Activated naive CD4-positive, alpha-beta T cell (primary cell): Measurements from ENCODE around the gene HPCAL1.

Experiments used
- DNase-seq, 4 experiments: peaks; one replicate each; lab custom pipeline; 2025; lab: John Stamatoyannopoulos, UW

The HPCAL1 gene

DNA sequence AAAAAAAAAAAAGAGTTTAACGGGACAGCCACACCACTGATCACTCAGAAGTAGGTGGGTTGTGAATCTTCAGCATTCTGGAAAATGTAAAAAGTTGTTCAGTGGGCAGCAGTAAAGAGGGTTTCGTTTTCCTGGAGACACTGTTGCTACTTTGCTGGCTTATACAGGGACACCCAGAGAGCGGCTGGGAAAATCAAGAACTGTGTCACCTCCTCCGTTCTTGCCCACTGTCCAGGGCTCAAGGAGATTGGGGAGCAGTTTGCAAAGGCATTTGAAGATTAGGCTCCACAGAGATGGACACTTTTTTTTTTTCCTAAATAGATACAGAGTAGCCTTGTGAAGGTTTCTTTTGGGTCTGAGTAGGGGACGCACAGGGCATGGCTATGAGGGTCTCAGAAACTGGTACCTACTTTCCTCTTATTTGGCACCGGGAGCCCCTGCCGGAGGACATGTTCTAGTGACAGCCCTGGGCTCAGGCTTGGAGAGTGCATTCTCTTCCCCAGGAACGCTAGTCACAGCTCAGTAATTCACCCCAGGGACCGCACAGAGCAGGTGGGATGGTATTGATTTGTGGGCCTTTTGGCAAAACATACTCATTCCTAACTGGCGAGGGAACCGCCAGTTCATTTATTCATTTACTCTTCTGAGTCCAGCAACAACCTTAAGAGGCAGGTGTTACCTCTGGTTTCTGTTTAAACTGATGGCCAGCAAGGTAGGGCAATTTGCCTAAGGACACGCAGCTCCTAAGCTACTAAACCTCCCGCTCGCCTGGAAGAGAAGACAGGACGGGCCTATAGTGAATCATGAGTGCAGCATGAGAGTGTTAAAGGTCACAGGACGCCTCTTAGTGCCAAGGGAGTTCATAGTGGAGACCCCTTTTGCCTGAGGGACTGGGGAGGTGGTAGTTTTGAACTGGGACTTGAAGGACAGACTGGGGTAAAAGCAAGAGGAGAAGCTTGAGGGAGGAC is 53.1 kb downstream of the HPCAL1 start:
- no peak for DNase-seq

DNA sequence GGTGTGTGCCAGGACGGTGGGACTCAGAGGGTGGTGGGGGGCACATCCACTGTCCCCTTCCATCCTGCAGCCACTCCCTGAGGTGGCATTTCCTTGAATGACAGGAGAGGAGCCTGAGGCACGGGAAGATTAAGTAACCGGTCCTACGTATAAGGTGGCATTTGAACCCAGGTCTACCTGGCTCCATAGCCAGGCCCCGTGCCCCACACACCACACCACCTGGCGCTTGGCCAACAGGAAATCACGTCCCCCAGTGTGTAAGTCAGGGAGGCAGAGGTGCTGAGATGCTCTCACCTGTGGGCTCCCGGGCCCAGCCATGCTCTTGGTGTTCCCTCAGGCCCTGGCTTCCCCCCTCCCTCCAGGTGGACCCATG is 53.7 kb downstream of the HPCAL1 start:
- no peak for DNase-seq

DNA sequence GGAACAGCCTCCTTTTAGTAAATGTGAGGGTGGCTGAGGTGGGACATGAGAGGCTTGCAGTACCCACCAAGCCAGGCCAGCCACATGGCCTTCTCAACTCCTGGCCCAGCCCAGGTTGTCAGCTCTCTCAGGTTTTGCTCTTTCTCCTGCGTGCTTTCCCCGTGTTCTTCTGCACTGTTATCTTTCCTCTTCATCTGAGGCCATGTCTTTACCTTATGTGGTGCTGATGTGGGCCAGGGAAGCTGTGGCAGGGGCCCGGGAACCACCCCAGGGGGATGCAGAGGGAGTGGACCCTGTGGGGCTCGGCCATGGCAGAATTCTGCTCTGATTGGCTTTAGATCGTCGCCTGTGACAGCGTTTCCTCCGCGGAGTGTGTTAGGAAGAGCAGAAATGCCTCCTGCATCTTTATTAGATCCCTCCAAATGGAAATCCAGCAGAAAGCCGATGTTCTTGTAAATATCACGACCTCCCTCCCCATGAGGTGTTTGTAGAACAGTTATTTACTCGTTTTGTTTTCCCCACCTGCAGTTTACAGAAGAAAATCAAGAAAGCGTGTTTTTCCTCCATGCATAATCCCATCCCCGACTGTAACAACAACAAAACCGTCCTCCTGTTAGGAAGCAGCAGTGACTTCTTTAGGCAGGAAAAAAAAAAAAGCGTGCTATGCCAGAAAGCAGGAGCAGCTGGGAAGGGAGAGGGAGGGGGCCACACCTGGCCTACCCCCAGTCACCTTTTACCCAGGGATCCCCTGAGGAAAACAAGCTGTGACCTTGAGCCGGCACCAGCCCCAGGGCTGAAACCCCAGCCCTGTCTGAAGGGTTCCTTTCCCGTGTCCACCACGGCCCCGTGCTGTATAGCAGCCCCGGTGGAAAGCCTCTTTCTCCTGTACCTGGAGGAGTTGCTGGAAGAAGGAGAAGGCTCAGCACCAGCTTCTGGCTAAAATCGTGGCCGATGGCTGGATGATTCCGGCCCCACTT is 54.8 kb downstream of the HPCAL1 start:
- DNase-seq, result no peak

DNA sequence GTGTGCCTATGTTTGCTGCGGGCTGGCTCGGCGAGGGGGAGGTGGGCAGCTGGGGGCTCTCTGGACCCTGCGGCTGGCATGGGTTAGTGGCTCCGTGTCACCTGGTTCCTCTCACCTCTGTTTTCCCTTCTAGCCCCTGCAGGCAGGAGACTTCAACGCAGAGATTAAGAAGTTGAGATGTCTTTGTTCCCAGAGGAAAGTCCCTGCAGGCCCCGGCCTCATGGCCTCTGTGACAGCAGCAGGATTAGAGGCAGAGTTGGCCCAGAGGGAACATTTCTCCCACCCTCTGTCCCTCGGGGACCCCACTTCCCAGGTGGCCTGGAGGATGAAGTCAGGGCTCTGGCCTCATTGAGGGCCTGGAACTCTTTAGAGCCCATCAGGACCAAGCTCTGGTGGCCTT is 56.5 kb downstream of the HPCAL1 start:
- DNase-seq, result no peak

DNA sequence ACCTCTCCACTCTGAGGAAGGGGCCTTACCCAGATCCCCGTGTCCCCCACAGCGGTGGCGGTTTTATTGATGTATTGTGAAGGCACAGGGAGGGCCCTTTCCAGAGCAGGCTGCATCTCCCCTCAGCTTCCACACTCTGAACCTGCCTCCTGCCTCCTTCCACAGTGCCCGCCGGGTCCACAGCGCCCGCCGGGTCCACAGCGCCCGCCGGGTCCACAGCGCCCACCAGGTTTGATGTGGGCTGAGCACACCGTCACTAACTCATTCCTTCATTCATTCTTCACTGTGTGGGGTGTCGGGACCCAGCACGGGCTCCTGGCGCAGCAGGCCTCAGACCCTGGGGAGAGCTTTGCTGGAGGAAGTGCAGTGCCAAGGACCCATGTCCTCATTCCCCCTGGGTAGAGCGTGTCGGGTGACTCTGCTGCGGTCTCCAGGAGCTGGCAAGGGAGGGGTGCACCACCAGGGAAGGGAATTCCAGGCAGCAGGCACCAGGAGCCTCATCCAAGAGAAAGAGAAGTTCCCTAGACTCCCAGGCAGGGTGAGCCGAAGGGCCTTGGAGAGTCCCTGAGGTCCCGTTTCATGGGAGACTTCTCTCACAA is 57.1 kb downstream of the HPCAL1 start:
- no peak for DNase-seq

DNA sequence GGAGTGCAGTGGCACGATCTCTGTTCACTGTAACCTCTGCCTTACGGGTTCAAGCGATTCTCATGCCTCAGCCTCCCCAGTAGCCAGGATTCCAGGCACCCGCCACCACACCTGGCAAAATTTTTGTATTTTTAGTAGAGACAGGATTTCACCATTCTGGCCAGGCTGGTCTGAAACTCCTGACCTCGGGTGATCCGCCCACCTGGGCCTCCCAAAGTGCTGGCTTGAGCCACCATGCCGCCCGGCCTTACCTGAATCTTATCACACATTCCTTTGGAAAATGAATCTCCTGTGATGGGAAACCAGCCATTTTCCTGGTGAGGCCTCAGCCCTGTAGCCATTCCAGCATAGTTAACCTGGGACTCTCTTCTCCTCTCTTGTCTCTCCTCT is 57.8 kb downstream of the HPCAL1 start:
- DNase-seq, result no peak

DNA sequence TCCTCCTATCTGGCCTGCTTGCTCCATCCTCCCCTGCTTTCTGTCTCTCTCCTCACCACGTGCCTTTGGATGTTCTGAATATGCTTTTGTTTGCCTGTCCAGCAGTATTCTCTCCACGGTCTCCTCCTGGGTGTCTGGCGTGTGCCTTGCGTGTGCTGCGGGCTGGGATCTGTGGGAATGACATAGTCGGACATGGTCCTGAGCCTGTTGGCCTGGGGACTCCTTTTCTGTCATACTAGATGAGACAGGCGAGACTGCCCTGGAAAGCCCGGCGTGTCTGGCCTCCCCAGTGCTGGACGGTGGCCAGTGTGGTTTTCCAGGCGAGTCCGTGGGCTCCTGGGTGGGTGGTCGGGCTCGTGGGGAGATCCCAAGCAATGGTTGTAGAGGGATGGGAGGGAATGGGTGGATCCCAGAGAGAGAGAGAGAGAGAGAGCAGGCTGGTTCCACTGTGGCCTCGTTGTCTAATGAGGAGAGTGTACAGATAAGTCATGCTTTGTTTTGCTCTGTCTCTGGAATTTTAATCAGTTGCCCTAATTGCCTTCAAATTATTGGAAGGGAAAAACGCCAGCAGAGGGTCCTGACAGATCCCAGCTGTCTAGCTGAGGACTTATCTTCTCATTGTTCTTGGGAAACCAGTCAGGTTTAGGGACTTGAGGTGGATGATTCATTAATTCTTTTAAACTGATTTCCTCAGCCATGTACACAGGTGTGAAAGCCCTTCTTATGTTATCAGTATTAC is 58.3 kb downstream of the HPCAL1 start:
- DNase-seq, result no peak

DNA sequence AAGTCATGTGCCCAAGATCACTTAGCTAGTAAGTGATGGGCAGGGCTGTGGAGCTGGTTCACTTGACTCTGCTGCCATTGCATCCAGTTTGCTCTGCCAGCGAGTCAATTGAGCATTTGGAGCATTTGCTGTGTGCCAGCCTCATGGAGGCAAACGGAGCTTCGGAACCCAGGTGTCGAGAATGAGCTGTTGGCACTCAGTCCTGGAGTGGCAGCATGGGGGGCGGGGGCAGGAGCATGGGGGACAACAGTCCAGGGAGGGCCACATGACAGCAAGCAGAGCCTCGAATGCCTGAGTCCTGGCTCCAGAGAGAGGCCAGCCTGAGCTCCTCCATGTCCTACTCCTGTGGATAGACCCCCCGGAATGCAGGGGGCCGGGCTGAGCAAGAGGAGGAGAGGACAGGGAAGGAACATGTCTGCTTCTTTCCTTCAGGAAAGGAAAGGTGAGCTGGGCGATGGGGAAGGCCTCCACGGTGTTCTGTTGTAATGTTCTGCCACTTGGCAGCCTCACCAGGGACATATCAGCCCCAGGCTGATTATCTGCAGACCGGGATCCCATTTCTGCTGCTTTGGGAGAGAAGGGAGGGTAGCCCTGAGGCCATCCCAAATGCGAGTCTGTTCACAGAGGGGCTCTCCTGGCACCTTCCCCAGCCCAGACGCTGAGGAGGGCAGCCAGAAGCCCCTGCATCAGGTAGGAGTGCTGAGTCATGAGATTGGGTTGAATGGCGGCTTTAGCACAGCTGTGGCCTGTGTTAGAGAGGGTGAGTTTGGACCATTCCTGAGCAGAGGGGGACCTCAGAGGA is 59.6 kb downstream of the HPCAL1 start:
- no peak for DNase-seq

DNA sequence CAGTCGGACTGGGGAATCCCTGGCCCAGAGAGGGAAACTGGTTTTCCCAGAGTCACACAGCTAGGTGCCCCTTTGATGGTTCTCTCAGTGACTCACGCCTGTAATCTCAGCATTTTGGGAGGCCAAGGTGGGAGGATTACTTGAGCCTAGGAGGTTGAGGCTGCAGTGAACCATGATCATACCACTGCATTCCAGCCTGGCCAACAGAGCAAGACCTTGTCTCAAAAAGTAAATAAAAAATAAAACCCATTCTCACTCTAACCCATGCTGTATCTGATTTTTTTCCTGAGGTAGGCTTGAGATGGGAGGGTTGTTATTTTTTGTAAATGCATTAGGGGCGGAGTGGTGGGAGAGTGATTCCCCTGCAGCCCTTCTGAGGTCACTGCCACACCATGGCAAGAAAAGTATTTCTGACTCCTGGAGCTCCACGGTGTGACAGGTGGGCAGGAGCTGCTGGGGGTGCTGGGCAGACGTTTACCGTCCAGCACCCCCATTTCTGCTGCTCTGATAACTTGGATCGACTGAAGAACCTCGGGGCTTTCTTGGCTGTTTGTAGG is 60.3 kb downstream of the HPCAL1 start:
- DNase-seq, result no peak

DNA sequence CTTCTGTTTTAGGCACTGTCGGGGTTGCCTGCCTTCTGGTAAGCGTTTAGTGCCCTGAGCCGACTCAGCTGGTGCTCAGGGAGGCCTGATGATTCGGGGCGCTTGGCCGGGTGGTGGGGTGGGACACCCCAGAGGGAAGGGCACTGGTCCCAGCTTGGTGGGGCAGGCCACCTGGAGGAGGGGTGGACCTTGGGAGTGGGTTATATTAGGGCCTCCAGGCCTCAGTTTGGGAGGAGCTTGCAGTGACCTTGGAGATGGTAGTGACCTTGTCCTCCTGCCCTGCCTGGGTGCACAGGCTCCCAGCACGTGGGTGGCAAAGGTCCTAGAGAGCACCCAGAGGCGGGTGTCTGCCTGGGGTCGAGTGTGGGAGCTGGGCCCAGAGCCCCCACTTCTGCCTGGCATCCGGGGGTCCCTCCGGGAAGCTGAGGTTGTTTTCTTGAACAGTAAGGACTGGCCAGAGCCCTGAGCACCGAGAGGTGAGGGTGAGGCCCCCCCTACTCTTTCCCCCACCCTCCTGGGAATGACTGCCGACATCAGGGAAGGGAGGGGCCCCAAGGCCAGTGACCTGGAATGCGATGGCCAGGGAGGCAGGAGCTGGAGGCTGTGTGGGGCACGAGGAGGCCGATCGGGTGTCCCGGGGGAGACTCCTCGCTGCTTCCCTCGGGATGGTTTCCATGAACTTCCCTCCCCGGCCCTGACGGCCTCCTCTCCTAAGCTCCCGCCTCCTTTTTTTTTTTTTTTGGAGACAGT is 61.3 kb downstream of the HPCAL1 start:
- DNase-seq, result no peak

DNA sequence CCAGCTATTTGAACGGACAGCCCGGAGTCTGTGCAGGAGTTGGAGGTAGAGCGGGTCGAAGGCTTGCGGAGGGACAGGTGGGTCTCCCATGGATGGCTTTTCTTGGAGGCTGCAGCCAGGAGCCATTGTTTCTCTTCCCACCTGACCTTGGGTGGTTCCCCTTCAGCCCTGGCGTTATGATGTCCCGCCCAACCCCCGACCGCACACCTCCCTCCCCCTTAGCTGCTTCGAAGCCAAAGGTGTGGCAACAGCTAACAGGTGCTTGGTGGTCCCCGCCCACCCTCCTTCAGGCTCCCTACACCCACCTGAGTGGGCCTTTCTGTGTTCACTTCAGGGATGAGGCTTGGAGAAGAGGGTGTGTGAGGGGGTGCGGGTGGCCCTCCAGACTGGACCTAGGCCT is 62.7 kb downstream of the HPCAL1 start:
- no peak for DNase-seq

DNA sequence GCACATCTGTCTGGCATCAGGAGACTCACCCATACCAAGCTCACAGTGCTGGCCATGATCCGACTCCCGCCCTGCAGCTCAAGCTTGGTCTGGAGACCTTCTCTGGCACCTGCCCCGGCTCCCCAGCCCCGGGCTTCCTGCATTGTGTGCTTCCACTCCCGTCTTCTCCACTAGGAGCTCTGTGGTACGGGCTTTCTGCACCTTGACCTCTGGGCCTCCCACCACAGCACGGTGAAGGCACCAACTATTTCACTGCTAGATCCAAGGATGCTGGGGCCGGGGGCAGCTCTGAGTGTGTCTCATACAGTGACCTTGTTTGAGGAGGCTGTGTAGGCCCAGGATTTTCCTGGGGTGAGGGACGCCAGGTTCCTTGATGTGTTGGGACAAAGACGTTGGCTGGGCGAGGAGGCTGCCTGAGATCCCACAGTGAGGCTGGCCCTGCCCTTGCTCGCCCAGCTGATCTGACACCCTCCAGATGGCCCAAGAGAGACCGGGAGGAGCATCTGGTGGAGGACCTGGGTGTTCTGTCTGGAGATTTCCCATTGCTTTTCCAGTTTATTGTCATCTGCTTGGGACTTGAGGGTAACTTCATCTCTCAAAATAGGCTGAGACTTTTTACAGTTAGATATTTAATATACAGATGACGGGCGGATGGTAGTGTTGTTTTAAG is 64.0 kb downstream of the HPCAL1 start:
- no peak for DNase-seq

DNA sequence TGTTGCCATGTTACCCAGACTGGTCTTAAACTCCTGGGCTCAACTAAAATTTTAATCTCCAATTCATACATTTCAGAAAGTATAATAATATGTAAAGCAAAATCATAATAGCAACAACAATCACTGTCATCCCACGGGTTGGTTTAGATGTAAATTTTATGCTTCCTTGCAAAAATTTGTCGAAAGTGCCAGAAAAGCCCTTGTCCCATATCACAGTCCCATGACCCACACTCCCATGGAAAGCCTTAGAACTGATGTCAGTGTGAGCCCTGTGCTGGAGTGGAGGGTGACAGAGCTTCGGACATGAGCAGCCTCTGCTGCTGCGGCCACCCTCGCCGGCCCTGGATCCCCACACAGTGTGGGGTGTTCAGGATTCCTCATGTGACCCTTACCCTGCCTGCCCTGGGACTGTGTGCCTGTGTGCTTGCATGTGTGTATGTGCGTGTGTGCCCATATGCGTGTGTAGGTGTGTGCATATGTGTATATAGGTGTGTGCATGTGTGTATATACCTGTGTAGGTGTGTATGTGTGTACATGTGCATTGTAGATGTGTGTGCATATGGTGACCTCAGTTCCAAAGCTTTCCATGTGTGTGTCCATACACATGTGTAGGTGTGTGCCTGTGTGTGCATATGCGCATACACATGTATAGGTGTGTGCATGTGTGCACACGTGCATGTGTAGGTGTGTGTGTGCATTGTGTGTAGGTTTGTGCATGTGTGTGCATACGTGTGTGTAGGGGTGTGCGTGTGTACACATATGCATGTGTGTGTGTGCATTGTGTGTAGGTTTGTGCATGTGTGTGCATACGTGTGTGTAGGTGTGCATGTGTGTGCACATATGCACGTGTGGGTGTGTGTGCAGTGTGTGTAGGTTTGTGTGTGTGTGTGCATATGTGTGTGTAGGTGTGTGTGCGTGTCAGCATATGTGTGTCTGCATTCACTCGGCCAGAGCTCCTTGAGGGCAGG is 65.1 kb downstream of the HPCAL1 start:
- DNase-seq, result no peak

DNA sequence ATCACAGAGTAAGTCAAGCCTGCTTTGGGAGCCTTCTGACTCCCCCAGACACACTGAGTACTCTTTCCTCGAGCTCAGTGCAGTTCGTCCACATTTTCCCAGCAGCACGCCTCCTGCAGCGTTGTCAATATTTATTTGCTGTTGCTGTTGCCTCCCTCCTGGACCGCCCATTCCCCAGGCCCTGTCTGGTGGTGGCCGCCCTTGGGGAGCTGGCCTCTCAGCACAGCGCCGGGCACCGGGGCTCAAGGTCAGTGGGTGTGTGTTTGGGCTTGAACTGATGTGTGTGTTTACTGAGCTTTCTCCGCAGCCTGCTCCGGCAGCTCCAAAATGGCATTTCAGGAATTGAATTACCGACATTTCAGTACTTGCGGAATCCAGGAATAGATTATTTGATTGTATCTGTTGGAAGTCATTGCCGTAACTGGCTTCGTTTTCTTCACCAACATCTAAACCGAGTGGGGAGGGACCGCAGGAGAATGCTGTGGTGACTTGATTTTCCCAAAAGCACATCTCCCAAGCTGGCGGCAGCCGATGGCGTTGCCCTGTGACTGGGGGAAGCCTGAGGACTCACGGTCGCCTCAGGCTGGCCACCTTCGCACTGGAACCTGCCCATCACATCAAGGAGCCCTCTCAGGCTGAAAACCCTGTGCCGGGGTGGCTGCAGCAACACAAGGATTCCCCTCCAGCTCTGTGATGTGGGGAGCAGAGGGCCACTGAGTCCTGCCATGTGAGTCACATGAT is 66.0 kb downstream of the HPCAL1 start:
- no peak for DNase-seq

DNA sequence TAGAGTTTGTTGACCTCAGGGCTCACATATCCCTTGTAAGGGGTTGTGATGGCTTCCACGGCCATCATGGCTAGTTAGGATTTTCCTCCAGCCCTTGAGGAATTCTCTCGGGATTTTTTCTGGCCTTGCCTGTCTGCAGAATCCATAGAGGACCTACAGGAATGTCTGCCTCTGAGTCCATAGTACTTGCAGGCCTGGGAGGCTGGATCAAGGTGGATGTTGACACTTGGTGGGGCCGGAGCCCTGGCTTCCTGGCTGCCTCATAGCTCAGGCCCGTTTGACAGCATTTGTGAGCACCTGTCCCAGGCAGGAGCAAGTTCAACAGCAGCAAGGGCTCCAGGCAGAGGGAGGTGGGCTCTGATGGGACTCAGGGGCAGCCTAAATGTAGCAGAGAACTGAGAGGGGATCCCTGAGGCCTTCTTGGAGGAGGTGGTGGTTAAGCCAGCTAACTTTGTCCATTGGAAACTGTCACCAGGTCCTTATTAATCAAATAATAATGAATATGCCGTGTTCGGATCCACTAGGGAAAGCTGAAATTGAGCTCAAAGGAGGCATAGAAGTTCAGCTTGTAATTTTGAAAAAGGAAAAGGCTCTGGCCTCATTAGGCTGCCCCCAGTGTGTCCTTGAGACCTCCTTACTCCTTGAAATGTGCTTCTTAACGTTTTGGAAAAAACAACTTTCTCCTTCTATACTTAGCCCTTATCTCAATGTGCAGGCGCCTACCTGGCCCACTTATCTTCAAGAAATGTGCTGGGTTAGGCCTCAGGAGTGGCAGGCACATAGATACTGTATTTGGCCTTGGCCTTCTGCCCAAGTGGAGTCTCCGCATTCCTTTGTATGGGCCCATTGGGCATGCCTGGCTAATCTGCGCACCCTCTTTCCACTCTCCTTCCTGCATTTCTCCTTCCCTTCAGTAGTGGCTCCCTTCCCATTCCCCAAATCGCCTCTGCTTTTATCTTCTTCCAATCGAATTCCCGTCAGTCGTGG is 66.9 kb downstream of the HPCAL1 start:
- no peak for DNase-seq

DNA sequence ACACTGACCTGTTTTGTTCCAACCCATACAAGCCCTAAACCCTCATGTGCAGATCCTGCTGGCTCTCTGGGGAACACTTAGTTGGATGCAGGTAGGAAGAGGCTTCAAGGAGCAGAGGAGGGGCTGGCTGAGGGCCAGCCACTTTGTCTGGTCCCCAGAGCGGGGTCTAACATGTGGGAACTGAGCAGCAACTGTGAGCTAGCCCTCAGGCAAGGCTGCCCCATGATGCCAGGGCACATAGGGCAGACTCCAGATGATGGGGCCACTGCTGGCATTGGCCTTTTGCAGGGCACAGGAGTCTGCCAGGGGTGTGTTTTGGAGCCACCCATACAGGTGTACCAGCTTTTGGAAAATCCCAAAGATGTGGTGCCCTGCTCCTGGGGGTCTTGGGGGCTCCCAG is 67.7 kb downstream of the HPCAL1 start:
- no peak for DNase-seq
